GM18858 (cell line): ENCODE data around the gene RHD.
"Not testable (repeated sequence)": the region's sequence is repeated elsewhere in the genome, so short reads cannot be mapped to it uniquely, and the experiment has no call there.

Source experiments
- ATAC-seq: cut with Tn5 transposase; IDR thresholded peaks from one replicate; pipeline ENCODE4 v1.9.1; 2021; ENCODE audit not compliant: unreplicated experiment

RHD gene

DNA sequence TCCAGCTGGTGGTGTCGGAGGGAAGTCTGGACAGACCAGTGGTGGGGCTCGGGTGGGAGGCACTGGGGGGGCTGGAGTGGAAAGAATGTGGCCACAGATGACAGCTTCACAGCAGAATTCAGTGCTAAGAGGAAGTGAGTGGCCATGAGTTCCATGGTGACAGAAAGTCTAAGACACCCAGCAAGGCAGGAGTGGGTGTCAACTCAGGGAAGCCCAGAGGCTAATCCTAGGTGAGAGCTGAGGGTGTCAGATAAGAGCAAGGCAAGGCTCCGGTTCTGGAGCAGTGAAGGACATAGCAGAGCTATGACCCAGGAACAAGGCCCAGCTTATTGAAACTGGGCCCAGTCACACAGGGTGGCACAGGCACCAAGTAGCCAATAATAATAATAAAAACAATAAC, 30.0 kb downstream of the RHD start:
- not testable (repeated sequence) for ATAC-seq

DNA sequence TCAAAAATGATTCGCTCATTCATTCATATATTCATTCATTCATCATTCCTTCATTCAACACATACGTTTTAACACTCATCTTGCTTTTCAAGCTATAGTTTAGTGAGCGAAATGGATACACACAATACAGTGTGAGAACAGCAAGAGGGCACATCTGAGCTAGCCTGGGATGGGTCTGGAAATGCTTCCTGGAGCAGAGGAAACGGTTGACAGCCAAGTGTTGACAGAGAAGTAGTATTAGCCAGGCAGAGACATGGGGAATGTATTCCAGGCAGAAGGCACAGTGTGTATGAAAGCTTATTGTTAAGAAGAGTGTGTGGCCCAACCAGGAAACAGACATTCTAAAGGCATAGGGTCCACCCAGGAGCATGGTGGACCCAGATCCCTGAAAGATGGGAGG, 32.6 kb downstream of the RHD start:
- not testable (repeated sequence) for ATAC-seq

DNA sequence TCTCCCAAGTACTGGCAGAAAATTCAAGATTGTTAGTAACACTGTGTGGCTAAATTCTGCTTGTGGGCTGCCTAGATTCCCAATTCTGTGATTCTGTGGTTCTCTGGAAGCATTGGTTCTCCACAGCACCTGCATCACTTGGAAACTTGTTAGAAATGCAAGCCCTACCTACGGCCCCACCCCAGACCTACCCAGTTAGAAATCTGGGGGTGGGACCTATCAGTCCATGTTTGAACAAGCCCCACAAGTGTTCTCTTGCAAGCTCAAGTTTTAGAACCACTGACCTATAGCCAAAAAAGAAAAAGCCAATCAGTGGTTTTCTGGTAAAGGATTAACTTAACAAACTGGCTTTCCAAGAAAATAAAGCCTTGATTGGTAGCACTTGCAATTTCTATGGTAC, 35.9 kb downstream of the RHD start:
- not testable (repeated sequence) for ATAC-seq

DNA sequence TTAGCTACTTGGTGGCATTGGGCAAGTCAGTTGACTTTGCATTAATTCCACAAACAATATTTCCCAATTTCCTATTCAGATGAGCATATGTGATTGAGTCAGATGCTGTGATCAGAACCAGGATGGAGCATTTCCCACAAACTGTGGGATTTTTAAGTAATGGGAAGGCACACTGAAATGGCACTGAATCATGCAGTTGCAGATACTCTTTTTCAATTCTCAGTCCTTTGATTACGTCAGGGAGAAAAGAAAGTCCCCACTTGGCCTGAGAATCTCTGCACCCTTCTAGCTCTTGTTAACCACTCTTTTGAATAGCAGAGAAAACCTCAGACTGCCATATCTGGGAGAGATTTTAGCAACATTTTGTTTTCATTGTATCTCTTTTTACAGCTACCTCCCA, 36.8 kb downstream of the RHD start:
- ATAC-seq: not testable (repeated sequence)

DNA sequence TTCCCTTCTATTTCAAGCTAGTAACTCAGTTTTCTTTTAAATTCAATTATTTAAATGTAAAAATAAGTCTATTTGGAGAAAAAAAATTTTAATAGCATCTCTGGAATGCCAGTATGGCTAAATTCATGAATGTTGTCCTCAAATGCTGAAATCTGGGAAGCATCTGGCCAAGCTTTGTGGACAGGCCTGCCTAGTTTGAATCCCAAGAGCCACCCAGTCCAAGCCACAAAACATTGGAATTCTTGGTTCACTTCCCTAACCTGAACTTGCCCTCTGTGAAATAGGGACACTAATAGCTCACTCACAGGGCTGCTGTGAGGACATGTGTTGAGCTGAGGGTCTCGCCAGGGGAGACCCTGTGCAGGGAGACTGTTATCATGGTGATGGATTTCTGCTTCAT, 37.2 kb downstream of the RHD start:
- not testable (repeated sequence) for ATAC-seq

DNA sequence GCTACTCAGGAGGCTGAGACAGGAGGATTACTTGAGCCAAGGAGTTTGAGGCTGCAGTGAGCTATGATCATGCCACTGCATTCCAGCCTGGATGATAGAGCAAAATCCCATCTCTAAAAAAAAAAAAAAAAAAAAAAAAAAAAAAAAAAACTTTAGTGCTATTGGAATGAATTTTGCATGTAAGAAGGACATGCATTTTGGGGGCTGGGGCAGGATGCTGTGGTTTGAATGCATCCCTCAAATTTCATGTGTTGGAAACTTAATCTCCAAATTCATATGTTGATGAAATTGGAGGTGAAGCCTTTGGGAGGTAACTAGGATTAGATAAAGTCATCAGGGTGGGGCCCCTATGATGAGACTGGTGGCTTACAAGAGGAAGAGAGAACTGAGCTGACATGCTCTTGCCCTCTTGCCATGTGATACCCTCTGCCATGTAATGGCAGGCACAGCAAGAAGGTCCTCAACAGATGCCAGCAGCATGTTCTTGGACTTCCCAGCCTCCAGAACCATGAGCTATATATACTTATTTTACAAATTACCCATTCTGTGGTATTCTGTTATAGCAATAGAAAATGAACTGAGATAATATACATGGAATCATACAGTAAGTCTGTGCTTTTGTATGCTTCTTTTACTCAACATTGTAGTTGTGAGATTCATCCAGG, 40.6 kb downstream of the RHD start:
- ATAC-seq: not testable (repeated sequence)

DNA sequence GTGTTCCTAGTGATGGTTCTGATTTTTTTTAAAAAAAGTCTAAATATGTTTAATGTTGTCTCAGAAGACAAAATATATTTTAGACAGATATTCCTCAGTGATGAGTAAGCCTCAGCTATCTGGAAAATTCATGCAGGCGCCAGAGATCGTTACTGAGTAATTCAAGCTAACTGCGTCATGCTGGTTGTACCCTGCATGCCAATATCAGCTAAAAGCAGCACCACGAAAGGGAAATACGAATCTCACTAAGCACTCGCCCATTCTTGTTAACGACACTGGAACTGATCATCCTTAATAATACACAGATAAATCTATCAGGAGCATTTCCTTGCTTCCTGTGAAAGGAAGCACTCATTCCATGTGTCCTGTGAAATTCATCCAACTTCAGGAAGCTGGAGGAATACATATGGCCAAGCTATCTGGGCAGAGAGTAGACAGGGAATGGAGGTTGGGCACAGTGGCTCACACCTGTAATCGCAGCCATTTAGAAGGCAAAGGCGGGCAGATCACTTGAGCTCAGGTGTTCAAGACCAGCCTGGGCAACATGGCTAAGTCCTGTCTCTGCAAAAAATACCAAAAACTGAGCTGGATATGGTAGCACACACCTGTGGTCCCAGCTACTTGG, 48.1 kb downstream of the RHD start:
- not testable (repeated sequence) for ATAC-seq

DNA sequence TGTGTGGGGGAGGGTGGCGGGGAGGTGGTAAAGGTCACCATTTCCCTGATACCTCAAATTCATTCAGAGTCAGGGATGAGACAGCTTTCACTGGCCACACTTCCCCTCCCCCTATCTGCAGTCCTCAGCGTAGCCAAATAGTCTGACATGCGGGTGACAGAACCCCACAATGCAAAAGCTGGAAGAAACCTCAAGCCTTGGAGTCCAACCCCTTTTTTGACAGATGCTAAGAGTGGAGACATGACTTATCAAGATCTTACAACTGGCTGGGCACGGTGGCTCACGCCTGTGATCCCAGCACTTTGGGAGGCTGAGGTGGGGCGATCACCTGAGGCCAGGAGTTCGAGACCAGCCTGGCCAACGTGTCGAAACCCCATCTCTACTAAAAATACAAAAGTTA, 49.8 kb downstream of the RHD start:
- not testable (repeated sequence) for ATAC-seq

DNA sequence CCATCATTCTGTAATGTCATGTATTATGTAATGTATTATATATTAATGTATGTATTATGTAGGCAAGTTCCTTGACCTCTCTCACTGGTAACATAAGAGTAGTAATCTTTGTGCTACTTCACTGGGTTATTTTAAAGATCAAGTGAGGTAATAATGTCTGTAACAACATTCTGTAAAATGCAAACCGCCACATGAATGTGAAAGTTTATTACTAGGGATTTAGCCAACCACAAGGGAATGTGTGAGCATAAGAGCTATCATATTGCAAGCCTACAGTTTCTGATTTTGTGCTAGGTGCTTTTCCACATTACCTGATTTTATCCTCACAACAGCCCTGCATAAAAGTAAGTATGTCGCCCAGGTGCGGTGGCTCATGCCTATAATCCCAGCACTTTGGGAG, 52.1 kb downstream of the RHD start:
- not testable (repeated sequence) for ATAC-seq

DNA sequence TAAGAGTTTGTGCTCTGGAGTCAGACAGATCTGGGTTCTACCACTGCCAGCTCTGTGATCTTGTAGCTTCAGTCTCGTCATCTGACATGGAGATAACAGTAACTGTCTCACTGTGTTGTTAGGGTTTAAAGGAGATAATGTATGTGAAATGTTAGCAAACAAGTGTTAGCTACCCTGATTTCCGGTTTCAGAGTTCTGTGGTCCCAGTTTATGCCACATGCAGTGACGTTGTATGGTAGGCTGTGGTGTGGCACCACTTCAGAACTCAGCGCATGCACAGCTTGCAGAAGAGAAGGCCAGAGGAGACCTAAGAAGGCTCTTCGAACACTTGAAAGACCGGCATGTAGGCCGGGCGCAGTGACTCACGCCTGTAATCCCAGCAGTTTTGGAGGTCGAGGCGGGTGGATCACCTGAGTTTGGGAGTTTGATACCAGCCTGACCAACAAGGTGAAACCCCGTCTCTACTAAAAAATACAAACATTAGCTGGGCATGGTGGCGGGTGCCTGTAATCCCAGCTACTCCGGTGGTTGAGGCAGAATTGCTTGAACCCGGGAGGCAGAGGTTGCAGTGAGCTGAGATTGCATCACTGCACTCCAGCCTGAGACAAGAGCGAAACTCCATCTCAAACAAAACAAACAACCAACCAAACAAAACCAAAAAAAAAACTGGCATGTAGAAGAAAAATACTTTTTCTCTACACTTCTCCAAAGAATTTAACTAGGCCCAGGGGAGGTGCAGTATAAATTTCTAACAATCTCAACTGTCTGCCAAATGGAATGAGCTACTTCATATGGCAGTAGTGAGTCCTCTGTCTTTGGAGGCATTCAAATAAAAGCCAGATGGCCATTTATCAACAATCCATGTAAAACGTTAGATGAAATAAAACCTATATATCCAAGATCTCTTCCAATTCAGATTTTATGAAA, 55.8 kb downstream of the RHD start:
- ATAC-seq: not testable (repeated sequence)

DNA sequence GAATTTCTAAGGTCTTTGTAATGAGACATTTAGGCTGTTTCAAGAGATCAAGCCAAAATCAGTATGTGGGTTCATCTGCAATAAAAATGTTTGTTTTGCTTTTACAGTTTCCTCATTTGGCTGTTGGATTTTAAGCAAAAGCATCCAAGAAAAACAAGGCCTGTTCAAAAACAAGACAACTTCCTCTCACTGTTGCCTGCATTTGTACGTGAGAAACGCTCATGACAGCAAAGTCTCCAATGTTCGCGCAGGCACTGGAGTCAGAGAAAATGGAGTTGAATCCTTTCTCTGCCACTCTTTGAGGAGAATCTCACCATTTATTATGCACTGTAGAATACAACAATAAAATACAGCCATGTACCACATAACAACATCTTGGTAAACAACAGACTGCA, 56.5 kb downstream of the RHD start:
- ATAC-seq: not testable (repeated sequence)

DNA sequence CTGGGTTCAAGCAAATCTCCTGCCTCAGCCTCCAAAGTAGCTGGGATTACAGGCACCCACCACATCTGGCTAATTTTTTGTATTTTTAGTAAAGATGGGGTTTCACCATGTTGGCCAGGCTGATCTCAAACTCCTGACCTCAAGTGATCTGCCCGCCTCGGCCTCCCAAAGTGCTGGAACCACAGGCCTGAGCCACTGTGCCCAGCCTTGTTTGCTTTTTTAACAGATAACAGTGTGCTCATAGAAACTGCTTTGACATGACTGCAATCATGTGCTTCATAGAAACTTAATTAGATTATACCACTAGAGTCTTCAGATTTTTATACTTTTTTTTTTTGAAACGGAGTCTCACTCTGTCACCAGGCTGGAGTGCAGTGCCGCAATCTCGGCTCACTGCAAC, 57.0 kb downstream of the RHD start:
- not testable (repeated sequence) for ATAC-seq

DNA sequence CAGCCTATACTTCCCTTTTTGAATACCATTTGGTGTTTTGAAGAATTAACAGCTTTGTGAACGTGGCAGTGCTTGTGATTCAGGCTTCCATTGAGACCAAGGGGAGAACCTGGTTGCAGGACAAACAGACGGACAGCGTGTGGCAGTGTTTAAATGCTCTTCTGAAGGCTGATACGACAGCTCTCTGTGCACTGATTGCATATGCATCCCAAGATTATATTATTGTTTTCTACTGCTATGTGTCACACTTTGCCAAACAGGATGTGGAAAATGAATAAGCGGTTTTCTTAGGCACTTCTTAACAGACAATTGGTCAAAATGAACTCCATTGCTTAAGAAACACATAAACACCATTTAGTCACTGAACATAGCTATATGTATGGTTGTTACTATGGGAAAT, 57.6 kb downstream of the RHD start:
- not testable (repeated sequence) for ATAC-seq

DNA sequence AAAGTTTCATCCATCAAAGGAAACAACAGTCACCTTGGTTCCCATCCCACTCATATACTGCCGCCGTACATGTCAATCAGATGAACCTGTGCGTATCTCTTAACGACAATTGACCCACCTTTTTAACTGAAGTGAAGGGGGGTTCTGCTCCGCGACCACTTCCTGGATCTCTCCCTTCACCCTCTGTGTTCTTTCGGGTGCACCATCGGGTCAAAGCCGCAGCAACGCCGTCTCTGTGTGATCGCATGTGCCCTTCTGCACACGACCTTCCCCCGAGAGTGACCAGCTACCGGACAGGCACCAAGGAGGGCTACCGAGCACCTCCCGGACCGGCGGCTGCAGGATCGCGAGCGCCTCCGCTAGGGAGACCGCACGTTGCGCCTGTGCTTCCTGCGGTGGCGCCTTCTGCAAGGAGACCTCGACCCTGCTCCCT, 64.6 kb downstream of the RHD start:
- ATAC-seq: not testable (repeated sequence)

DNA sequence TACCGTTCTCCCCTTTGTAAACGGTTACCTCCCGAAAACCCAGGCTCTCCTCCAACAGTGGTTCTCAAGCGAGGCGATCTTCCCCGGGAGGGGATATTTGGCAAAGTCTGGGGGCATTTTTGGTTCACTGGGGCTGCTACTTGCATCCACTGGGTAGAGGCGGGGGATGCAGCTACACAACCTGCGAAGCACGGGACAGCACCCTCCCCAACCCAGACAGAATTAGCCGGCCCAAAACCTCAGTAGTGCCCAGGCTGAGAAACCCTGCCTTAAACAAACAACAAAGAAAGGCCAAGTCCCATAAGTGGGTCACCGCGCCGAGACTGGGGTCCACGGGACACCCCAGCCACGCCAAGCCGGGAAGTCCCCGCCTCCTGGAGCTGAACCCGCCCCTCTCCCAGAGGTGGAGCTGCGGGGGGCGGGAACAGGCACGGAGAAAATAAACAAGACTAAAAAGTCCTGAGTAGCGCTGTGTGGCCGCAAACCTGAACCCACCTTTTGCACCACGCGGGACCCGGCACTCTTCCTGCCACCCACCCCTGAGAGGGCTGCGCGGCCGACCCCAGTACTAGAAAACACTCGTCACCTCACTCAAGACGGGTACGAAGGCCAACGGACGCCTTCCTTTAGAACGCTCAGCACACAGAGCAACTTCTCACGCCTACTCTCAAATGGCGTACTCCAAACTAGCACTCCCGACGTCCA, 65.3 kb downstream of the RHD start:
- ATAC-seq: peak; percentile 4

DNA sequence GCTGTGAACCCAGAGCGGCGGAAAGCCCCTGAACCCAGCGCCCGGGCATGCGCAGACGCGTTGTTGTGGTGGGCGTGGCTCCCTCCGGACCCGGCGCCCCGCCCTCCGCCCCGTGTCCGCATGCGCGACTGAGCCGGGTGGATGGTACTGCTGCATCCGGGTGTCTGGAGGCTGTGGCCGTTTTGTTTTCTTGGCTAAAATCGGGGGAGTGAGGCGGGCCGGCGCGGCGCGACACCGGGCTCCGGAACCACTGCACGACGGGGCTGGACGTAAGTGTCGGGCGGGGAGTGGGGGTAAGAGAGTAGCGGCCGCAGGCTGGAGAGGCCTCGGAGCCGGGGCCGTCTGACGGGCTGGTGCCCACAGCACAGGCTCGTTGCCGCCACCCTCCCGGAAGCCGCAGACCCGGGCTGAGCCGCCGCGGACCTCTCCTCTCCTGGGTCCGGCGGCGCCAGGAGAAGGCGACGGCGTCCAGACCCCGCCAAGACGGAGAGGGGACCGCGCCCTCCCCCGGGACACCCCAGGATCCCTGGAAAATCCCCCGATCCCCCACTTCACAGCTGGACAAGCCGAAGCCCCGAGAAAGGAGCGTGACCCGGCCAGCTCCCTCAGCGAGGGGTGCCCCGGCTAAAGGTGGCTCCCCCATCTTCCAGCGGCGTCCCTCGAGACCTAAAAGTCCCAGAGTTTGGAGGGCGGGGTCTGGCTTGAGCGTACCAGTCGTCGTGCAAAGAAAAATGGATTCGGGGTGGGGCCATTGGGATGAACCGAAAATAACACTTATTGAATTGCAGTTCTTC, 66.1 kb downstream of the RHD start, which contains the start of gene TMEM50A:
Gene TMEM50A (plus strand): TSS at position 147 of the 794 bp plus-strand sequence. CDS start 2,153 bp downstream, outside the sequence.
- ATAC-seq: peak; percentile 62

DNA sequence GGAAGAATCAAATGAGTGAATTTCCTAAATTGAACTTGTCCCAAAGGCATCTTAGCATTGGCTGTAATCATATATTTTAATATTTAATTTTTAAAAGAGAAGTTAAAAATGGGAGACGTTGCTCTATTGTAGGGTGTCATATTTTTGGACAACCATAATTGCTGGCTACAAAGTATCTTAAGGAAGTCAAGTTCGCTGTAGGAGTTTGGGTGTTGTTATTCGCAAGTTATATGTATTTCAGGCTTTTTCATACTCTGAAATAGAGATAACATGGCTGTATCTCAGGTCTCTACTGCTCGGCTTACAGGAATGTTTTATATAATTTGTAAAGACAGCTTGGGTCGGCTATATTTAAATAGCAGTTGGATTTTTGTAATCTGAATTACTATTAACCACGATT, 66.7 kb downstream of the RHD start:
- no peak for ATAC-seq

DNA sequence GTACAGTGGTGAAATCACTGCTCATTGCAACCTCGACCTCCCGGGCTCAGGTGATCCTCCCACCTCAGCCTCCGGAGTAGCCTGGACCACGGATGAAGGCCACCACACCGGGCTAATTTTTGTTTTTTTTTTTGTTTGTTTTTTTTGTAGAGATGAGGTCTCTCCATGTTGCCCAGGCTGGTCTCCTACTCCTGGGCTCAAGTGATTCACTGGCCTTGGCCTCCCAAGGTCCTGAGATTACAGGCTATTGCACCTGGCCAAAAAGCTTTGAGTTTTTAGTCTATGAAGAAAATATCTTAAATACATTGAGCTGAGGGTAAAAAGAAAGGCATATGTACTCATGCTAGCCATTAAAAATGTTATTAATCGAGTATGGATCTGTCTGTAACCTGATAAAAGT, 69.4 kb downstream of the RHD start:
- ATAC-seq: no peak

DNA sequence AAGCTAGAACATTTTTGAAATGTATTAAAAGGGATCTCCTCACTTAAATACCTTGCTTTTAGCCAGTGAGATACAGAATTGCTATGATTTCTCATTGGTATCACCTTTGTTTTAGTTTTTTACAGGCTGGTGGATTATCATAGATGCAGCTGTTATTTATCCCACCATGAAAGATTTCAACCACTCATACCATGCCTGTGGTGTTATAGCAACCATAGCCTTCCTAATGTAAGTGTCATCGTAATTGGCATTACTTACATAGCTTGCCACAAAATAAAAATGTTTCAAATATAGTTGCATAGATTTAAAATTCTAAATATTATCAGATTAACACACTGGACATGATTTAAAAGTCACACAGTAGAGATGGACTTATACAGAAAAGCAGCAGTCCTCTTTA, 70.5 kb downstream of the RHD start:
- ATAC-seq: no peak

DNA sequence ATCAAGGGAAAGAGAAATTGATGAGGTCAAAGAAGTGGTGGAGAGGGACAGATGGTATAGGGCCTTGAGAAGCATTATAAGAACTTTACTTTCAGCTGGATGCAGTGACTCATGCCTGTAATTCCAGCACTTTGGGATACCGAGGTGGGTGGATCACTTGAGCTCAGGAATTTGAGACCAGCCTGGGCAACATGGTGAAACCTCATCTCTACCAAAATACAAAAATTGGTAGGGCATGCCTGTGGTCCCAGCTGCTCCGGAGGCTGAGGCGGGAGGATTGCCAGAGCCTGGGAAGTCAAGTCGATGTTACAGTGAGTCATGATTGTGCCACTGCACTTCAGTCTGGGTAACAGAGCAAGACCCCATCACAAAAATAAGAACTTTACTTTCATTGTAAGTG, 71.6 kb downstream of the RHD start:
- no peak for ATAC-seq
